OCI-LY7 (cell line): ENCODE data around the gene ADPRS. TPM values are rescaled to one million over a fixed set of nuclear protein-coding genes. Genes with fewer than 3 reads are reported as not detected.

ENCODE experiments used
- BruUV-seq: library from RNA; stranded (reverse); fragments of 400-500 nt; replicated peaks from 2 replicates; lab custom pipeline; 2021; lab: Mats Ljungman, UMichigan
- CTCF ChIA-PET: fragments of 300-600 bp; sonication (Branson Sonifier 250); formaldehyde crosslinking; loops from one replicate; lab custom pipeline; 2022; ENCODE audit warnings: antibody characterized with exemption; ENCODE audit not compliant: unreplicated experiment; lab: Charles Lee
- POLR2A ChIA-PET: fragments of 300-600 bp; sonication (Branson Sonifier 250); formaldehyde crosslinking; loops from one replicate; lab custom pipeline; 2022; ENCODE audit warnings: antibody characterized with exemption; lab: Charles Lee
- DNase-seq: peaks from one replicate; pipeline ENCODE4 v3.0.0-alpha.2; 2015; ENCODE audit warnings: low spot score
- H2AFZ ChIP-seq: fragments of 200-600 bp; sonication (generic), shearing (Covaris generic); 2 replicates; pipeline ENCODE4 v1.6.1; 2014; ENCODE audit warnings: mild to moderate bottlenecking, antibody characterized with exemption, low read length, moderate library complexity
- H3K27ac ChIP-seq: fragments of 200-600 bp; sonication (generic); 2 replicates; pipeline ENCODE4 v1.5.1; 2014; ENCODE audit warnings: mixed run types, low read depth, mild to moderate bottlenecking, moderate library complexity, low read length, inconsistent platforms; ENCODE audit not compliant: poor library complexity, severe bottlenecking
- H3K36me3 ChIP-seq: fragments of 200-600 bp; sonication (generic); 2 replicates; pipeline ENCODE4 v1.6.1; 2014; ENCODE audit warnings: mild to moderate bottlenecking, antibody characterized with exemption, low read length, moderate library complexity, mixed read lengths; ENCODE audit not compliant: insufficient read depth
- H3K4me1 ChIP-seq: fragments of 200-600 bp; sonication (generic); 2 replicates; pipeline ENCODE4 v1.5.1; 2014; ENCODE audit warnings: mild to moderate bottlenecking, low read length; ENCODE audit not compliant: insufficient read depth, poor library complexity, severe bottlenecking
- H3K4me2 ChIP-seq: fragments of 200-600 bp; sonication (generic); 2 replicates; pipeline ENCODE4 v1.6.1; 2014; ENCODE audit warnings: mild to moderate bottlenecking, low read length
- H3K4me3 ChIP-seq: fragments of 200-600 bp; sonication (generic); 2 replicates; pipeline ENCODE4 v1.5.1; 2014; ENCODE audit warnings: mild to moderate bottlenecking, low read depth, low read length; ENCODE audit not compliant: poor library complexity, severe bottlenecking
- H3K79me2 ChIP-seq: fragments of 200-600 bp; sonication (generic); 2 replicates; pipeline ENCODE4 v1.6.1; 2016; ENCODE audit warnings: low read depth, mild to moderate bottlenecking, low read length, moderate library complexity, mixed read lengths; ENCODE audit not compliant: insufficient read depth
- H3K9me2 ChIP-seq: fragments of 200-600 bp; sonication (generic); 2 replicates; pipeline ENCODE4 v1.6.1; 2016; ENCODE audit warnings: mild to moderate bottlenecking, low read length, mixed read lengths; ENCODE audit not compliant: insufficient read depth
- H3K9me3 ChIP-seq: fragments of 200-600 bp; sonication (generic); 2 replicates; pipeline ENCODE4 v1.6.1; 2014; ENCODE audit warnings: mild to moderate bottlenecking, mixed run types, low read length, mixed read lengths
- H4K20me1 ChIP-seq: fragments of 200-600 bp; sonication (generic); 2 replicates; pipeline ENCODE4 v1.6.1; 2014; ENCODE audit warnings: mild to moderate bottlenecking, antibody characterized with exemption, low read length, moderate library complexity, mixed read lengths; ENCODE audit not compliant: insufficient read depth
- CTCF ChIP-seq: fragments of 200-600 bp; sonication (generic); conservative IDR thresholded peaks from 2 replicates; pipeline ENCODE4 v1.5.1; 2014; ENCODE audit warnings: mild to moderate bottlenecking, antibody characterized with exemption, low read length, moderate library complexity, mixed read lengths
- EZH2phosphoT487 ChIP-seq: fragments of 200-600 bp; sonication (generic); IDR thresholded peaks from 2 replicates; pipeline ENCODE4 v1.6.1; 2018; ENCODE audit warnings: low read depth, borderline replicate concordance, mild to moderate bottlenecking, mixed run types, antibody characterized with exemption, low read length, moderate library complexity, mixed read lengths
- intact Hi-C: fragments of 100-400 bp; cut with micrococcal nuclease; formaldehyde crosslinking; loops from one replicate; pipeline ENCODE4 v1.10.0; 2022; ENCODE audit not compliant: unreplicated experiment
- total RNA-seq, 2 experiments: library from RNA; depleted of rRNA in 1 of 2; stranded (reverse); fragments of >200 nt in 1 of 2; shearing (Covaris generic) in 1 of 2; gene quantifications; 2 replicates each; pipeline ENCODE4 v1.2.3, GENCODE V29; 2014 to 2022

ADPRS gene
- total RNA-seq, 2 experiments from 2014 or later, result 29.3 to 42.3 TPM

- intact Hi-C loops, result no loop called here
- Histone ChIP-seq H3K4me1 (no peaks in the 10 kb centered on the region), H3K4me2 (no peak overlapping the region), H3K36me3 (no peaks in the 10 kb centered on the region), H3K79me2 (no peaks in the 10 kb centered on the region), H3K27ac (no peak overlapping the region), H3K9me2 (no peaks in the 10 kb centered on the region), H3K9me3 (no peaks in the 10 kb centered on the region), H4K20me1 (no peaks in the 10 kb centered on the region), H2AFZ (no peak overlapping the region), H3K4me3 (no peak overlapping the region)
- CTCF ChIA-PET, result no interaction called here
- no TSS peak for BruUV-seq
- POLR2A ChIA-PET, result no interaction called here
- no peak for TF ChIP-seq CTCF
- no peak for DNase-seq
Observed at GRCh38 chr1:36106269-36106668, 17.6 kb downstream of the ADPRS start.

- Histone ChIP-seq H3K27ac (no peak overlapping the region), H3K79me2 (no peaks in the 10 kb centered on the region), H3K36me3 (no peaks in the 10 kb centered on the region), H3K9me2 (no peaks in the 10 kb centered on the region), H3K4me3 (no peak overlapping the region), H3K4me1 (no peaks in the 10 kb centered on the region), H3K9me3 (no peaks in the 10 kb centered on the region), H3K4me2 (no peak overlapping the region), H2AFZ (no peak overlapping the region), H4K20me1 (no peaks in the 10 kb centered on the region)
- CTCF ChIA-PET, result no interaction called here
- no peak for DNase-seq
- POLR2A ChIA-PET, result no interaction called here
- BruUV-seq, result no TSS peak
- intact Hi-C loops, result no loop called here
- TF ChIP-seq EZH2phosphoT487 (no peak), CTCF (no peak)
Observed at GRCh38 chr1:36107394-36107793, 18.7 kb downstream of the ADPRS start.

GRCh38 chr1:36108314-36108713, 19.6 kb downstream of the ADPRS start:
- ChIA-PET POLR2A (no interaction called here), CTCF (no interaction called here)
- TF ChIP-seq EZH2phosphoT487, result no peak
- no peaks in the 10 kb centered on the region for H3K9me2 ChIP-seq
- H3K27ac ChIP-seq, result no peak overlapping the region
- H3K36me3 ChIP-seq, result no peaks in the 10 kb centered on the region
- no peaks in the 10 kb centered on the region for H3K9me3 ChIP-seq
- no peaks in the 10 kb centered on the region for H3K4me1 ChIP-seq
- no TSS peak for BruUV-seq
- H3K4me2 ChIP-seq, result no peak overlapping the region
- intact Hi-C loops, result no loop called here
- DNase-seq, result no peak
- H3K79me2 ChIP-seq, result no peaks in the 10 kb centered on the region
- no peak overlapping the region for H3K4me3 ChIP-seq
- H2AFZ ChIP-seq, result no peak overlapping the region
- H4K20me1 ChIP-seq, result no peaks in the 10 kb centered on the region
